Stimulated activated CD8-positive, alpha-beta memory T cell treated with anti-CD3 and anti-CD28 coated beads, Interleukin-12 subunit alpha, Interleukin-12 subunit beta, amount 100 ng/mL, for 24 hours (primary cell): ENCODE measurements around the gene COL23A1.
"Not testable (repeated sequence)": the region's sequence is repeated elsewhere in the genome, so short reads cannot be mapped to it uniquely, and the experiment has no call there.

ENCODE experiments used
- DNase-seq: peaks from one replicate; pipeline ENCODE4 v3.0.0-alpha.2; 2020; ENCODE audit errors: extremely low read depth

COL23A1 gene

GRCh38 chr5:178305801-178306200, 284.4 kb downstream of the COL23A1 start:
- DNase-seq: no peak

GRCh38 chr5:178304761-178305645, 285.2 kb downstream of the COL23A1 start:
- DNase-seq: no peak

GRCh38 chr5:178304016-178304415, 286.2 kb downstream of the COL23A1 start:
- DNase-seq: no peak

GRCh38 chr5:178302321-178302720, 287.9 kb downstream of the COL23A1 start:
- DNase-seq: not testable (repeated sequence)

GRCh38 chr5:178301641-178302040, 288.6 kb downstream of the COL23A1 start:
- no peak for DNase-seq

- no peak for DNase-seq
Observed at GRCh38 chr5:178298283-178298807, 291.8 kb downstream of the COL23A1 start.

GRCh38 chr5:178297751-178298150, 292.4 kb downstream of the COL23A1 start:
- no peak for DNase-seq

GRCh38 chr5:178296066-178296465, 294.1 kb downstream of the COL23A1 start:
- no peak for DNase-seq

- DNase-seq: no peak
Observed at GRCh38 chr5:178295589-178295988, 294.6 kb downstream of the COL23A1 start.

GRCh38 chr5:178293815-178294214, 296.4 kb downstream of the COL23A1 start:
- no peak for DNase-seq

- no peak for DNase-seq
Observed at GRCh38 chr5:178293400-178293799, 296.8 kb downstream of the COL23A1 start.

GRCh38 chr5:178292826-178293205, 297.4 kb downstream of the COL23A1 start:
- no peak for DNase-seq

GRCh38 chr5:178291969-178292825, 298.0 kb downstream of the COL23A1 start:
- no peak for DNase-seq

GRCh38 chr5:178291161-178291561, 299.0 kb downstream of the COL23A1 start:
- DNase-seq: no peak

GRCh38 chr5:178290376-178290775, 299.8 kb downstream of the COL23A1 start:
- no peak for DNase-seq

- no peak for DNase-seq
Observed at GRCh38 chr5:178289438-178289837, 300.8 kb downstream of the COL23A1 start.

- DNase-seq: no peak
Observed at GRCh38 chr5:178288401-178289368, 301.5 kb downstream of the COL23A1 start.

GRCh38 chr5:178287791-178288105, 302.4 kb downstream of the COL23A1 start:
- no peak for DNase-seq

- no peak for DNase-seq
Observed at GRCh38 chr5:178287091-178287790, 303.0 kb downstream of the COL23A1 start.

GRCh38 chr5:178286226-178287090, 303.7 kb downstream of the COL23A1 start:
- no peak for DNase-seq
